HEK293T (cell line): Measurements from ENCODE around the gene PPP2R1B.

Source experiments
- ARNT ChIP-seq: fragments of 450-650 bp; IDR thresholded peaks from 2 replicates; pipeline ENCODE4 v1.6.1; 2017; ENCODE audit warnings: mild to moderate bottlenecking
- BHLHE40 ChIP-seq: fragments of 450-650 bp; IDR thresholded peaks from 2 replicates; pipeline ENCODE4 v1.6.1; 2016; ENCODE audit warnings: mild to moderate bottlenecking, moderate library complexity, borderline replicate concordance
- ELF4 ChIP-seq: fragments of 450-650 bp; IDR thresholded peaks from 2 replicates; pipeline ENCODE4 v1.6.1; 2017; ENCODE audit warnings: antibody characterized with exemption
- FOXM1 ChIP-seq: fragments of 450-650 bp; IDR thresholded peaks from 2 replicates; pipeline ENCODE4 v1.6.1; 2017; ENCODE audit warnings: mild to moderate bottlenecking, borderline replicate concordance
- LEF1 ChIP-seq: fragments of 450-650 bp; IDR thresholded peaks from 2 replicates; pipeline ENCODE4 v1.6.1; 2017; ENCODE audit warnings: mild to moderate bottlenecking, borderline replicate concordance
- SP1 ChIP-seq: fragments of 450-650 bp; IDR thresholded peaks from 2 replicates; pipeline ENCODE4 v1.6.1; 2017
- SUZ12 ChIP-seq: fragments of 450-650 bp; IDR thresholded peaks from 2 replicates; pipeline ENCODE4 v1.6.1; 2016; ENCODE audit warnings: mild to moderate bottlenecking
- TARDBP ChIP-seq: fragments of 450-650 bp; IDR thresholded peaks from 2 replicates; pipeline ENCODE4 v1.6.1; 2016
- ZNF384 ChIP-seq: fragments of 450-650 bp; IDR thresholded peaks from 2 replicates; pipeline ENCODE4 v1.6.1; 2016

DNA sequence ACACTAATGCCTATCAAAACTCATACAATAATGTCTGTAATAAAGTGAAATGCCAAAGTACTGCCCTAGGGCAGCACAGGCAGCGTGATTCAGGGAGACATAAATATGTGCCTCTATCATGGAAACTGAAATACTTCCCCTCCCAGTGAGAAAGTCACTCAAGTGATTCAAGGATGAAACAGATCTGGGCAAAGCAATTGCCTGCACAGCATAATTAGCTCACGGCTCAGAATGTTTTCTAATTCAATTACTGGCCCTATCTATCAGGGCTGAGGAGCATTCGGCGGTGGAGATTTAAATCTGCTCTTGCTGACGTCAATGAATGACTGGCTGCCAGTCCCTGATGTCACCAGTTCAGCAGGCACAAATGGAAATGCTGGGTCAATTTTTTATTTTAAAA lies 27.7 kb upstream of the PPP2R1B start:
- TF ChIP-seq SP1 (no peak), LEF1 (no peak), SUZ12 (no peak), ELF4 (no peak), TARDBP (no peak), ARNT (no peak), FOXM1 (no peak), BHLHE40 (no peak), ZNF384 (no peak)
